SU-DHL-6 (cell line): ENCODE data around the gene OSBPL5.

Experiments used
- H2AFZ ChIP-seq: fragments of 200-600 bp; sonication (generic); 2 replicates; pipeline ENCODE4 v1.6.1; 2014; ENCODE audit warnings: low read depth, mild to moderate bottlenecking, moderate library complexity, mixed read lengths, antibody characterized with exemption, low read length; ENCODE audit not compliant: severe bottlenecking
- H3F3A ChIP-seq: fragments of 200-600 bp; shearing (Covaris generic); 2 replicates; pipeline ENCODE4 v1.6.0; 2016; ENCODE audit warnings: antibody characterized with exemption, mild to moderate bottlenecking; ENCODE audit not compliant: insufficient read depth
- H3K27ac ChIP-seq: fragments of 200-600 bp; sonication (generic); 2 replicates; pipeline ENCODE4 v1.5.1; 2016; ENCODE audit warnings: low read depth, mild to moderate bottlenecking, low read length, moderate library complexity, mixed read lengths
- H3K27me3 ChIP-seq: fragments of 200-600 bp; sonication (generic), shearing (Covaris generic); 2 replicates; pipeline ENCODE4 v1.6.0; 2014; ENCODE audit warnings: mild to moderate bottlenecking, low read length
- H3K36me3 ChIP-seq: fragments of 200-600 bp; sonication (generic); 2 replicates; pipeline ENCODE4 v1.6.1; 2014; ENCODE audit warnings: mild to moderate bottlenecking, low read length, mixed read lengths
- H3K4me2 ChIP-seq: fragments of 300-600, 200-600 bp; shearing (Covaris generic), sonication (generic); 2 replicates; pipeline ENCODE4 v1.6.0; 2014; ENCODE audit warnings: low read length, low read depth, mild to moderate bottlenecking; ENCODE audit not compliant: poor library complexity, severe bottlenecking
- H3K4me3 ChIP-seq: fragments of 200-600 bp; sonication (generic); 2 replicates; pipeline ENCODE4 v1.5.1; 2014; ENCODE audit warnings: antibody characterized with exemption, low read length, mild to moderate bottlenecking, mixed read lengths; ENCODE audit not compliant: insufficient read depth, poor library complexity, severe bottlenecking
- H3K79me2 ChIP-seq: fragments of 200-600 bp; sonication (generic); 2 replicates; pipeline ENCODE4 v1.6.1; 2014; ENCODE audit warnings: mild to moderate bottlenecking, low read length, moderate library complexity; ENCODE audit not compliant: insufficient read depth
- H3K9ac ChIP-seq: fragments of 200-600 bp; sonication (generic); 2 replicates; pipeline ENCODE4 v1.7.0; 2014; ENCODE audit warnings: mild to moderate bottlenecking, low read length
- H3K9me2 ChIP-seq: fragments of 200-600 bp; sonication (generic); replicated peaks from 2 replicates; pipeline ENCODE4 v1.6.1; 2014; ENCODE audit warnings: low read length; ENCODE audit not compliant: insufficient read depth
- H3K9me3 ChIP-seq: fragments of 200-600 bp; sonication (generic); 2 replicates; pipeline ENCODE4 v1.6.1; 2014; ENCODE audit warnings: low read length, mixed read lengths; ENCODE audit not compliant: insufficient read depth
- H4K20me1 ChIP-seq: fragments of 200-600 bp; sonication (generic); 2 replicates; pipeline ENCODE4 v1.6.1; 2014; ENCODE audit warnings: low read depth, mild to moderate bottlenecking, antibody characterized with exemption, low read length, moderate library complexity, mixed read lengths
- EZH2phosphoT487 ChIP-seq: fragments of 200-600 bp; sonication (generic), shearing (Covaris generic); conservative IDR thresholded peaks from 2 replicates; pipeline ENCODE4 v1.6.1; 2018; ENCODE audit warnings: mild to moderate bottlenecking, antibody characterized with exemption, low read length, moderate library complexity, mixed read lengths
- TF ChIP-seq, protein P1 (sequence below): fragments of 200-600 bp; sonication (generic); IDR thresholded peaks from one replicate; pipeline ENCODE4 v1.5.1; 2017; ENCODE audit warnings: antibody characterized with exemption, mild to moderate bottlenecking, low read length, moderate library complexity; ENCODE audit not compliant: insufficient read depth, poor library complexity, severe bottlenecking

Gene OSBPL5

DNA sequence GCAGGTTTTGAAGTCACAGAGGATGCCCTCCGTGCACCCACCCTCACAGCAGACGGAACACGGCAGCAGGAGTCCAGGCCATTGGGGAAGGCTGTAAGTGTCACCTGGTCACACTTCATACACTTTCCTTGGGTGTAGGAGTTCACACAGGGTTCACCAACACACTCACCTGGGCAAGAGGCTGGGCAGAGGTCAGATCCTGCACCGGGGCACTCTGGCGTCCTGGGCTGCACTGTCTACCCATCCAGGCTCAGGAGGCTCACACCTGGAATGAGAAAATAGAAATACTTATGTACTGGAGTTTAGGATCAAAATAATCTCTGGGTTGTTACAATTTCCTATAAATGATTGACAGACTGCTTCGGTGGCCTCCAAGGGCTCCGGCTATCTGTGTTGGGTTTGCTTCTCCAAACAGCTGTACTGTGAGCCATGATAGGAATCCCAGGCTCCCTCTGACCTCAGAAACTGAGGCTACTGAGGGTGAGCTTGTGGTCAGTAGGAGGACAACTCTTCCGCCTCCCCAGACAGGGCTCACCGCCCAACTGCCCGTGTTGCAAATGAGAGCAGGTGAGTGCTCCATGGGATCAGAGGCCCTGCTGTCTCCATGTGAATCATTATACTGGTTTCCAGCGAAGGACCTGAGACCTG lies 87.8 kb downstream of the OSBPL5 start:
- Histone ChIP-seq H3K4me3 (no peak overlapping the region), H3K9me2 (no peaks in the 10 kb centered on the region), H3K79me2 (no peaks in the 10 kb centered on the region), H3F3A (no peaks in the 10 kb centered on the region), H4K20me1 (no peaks in the 10 kb centered on the region), H2AFZ (no peak overlapping the region), H3K27ac (no peak overlapping the region), H3K27me3 (no peaks in the 10 kb centered on the region), H3K36me3 (no peaks in the 10 kb centered on the region), H3K9me3 (no peaks in the 10 kb centered on the region), H3K4me2 (no peak overlapping the region), H3K9ac (no peak overlapping the region)
- TF ChIP-seq EZH2phosphoT487: no peak
- TF ChIP-seq, protein P1, sequence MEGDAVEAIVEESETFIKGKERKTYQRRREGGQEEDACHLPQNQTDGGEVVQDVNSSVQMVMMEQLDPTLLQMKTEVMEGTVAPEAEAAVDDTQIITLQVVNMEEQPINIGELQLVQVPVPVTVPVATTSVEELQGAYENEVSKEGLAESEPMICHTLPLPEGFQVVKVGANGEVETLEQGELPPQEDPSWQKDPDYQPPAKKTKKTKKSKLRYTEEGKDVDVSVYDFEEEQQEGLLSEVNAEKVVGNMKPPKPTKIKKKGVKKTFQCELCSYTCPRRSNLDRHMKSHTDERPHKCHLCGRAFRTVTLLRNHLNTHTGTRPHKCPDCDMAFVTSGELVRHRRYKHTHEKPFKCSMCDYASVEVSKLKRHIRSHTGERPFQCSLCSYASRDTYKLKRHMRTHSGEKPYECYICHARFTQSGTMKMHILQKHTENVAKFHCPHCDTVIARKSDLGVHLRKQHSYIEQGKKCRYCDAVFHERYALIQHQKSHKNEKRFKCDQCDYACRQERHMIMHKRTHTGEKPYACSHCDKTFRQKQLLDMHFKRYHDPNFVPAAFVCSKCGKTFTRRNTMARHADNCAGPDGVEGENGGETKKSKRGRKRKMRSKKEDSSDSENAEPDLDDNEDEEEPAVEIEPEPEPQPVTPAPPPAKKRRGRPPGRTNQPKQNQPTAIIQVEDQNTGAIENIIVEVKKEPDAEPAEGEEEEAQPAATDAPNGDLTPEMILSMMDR: no peak

DNA sequence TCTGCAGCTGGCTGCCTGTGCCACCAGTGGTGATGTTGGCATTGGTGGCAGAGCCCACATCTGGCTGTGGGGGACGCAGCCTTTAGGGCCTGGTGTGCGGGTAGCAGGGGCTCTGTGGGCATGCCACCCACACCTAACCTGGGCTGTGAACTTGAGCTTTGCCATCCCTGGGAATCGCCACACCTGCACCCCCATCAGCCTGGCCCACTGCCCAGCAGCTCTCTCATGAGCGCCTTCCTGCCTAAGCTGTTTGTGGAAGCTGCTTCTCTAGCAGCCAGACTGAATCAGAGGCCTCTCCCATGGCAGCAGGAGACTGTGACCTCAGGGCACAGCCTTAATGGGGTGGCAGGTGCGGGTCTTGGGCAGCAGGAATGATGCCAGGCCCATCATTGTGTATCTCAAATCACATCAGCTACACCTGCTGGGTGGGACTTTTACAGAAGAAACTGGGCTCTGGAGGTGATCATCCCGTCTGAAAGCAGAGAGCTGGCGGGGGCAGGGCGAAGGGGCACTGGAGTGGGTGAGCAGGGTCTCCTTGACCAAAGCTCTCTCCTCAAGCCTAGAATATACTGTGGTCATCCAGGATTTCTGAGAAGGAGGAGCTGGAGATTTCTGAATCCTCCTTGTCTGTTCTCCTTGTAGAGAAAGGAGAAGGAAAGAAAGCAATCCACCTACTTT lies 90.1 kb downstream of the OSBPL5 start:
- Histone ChIP-seq H3K9me2 (no peaks in the 10 kb centered on the region), H3K27me3 (no peaks in the 10 kb centered on the region), H2AFZ (no peak overlapping the region), H4K20me1 (no peaks in the 10 kb centered on the region), H3K36me3 (no peaks in the 10 kb centered on the region), H3K4me2 (no peak overlapping the region), H3K4me3 (no peak overlapping the region), H3F3A (no peaks in the 10 kb centered on the region), H3K27ac (no peak overlapping the region), H3K9ac (no peak overlapping the region), H3K9me3 (no peaks in the 10 kb centered on the region), H3K79me2 (no peaks in the 10 kb centered on the region)
- TF ChIP-seq EZH2phosphoT487: no peak
- TF ChIP-seq, protein P1: no peak

DNA sequence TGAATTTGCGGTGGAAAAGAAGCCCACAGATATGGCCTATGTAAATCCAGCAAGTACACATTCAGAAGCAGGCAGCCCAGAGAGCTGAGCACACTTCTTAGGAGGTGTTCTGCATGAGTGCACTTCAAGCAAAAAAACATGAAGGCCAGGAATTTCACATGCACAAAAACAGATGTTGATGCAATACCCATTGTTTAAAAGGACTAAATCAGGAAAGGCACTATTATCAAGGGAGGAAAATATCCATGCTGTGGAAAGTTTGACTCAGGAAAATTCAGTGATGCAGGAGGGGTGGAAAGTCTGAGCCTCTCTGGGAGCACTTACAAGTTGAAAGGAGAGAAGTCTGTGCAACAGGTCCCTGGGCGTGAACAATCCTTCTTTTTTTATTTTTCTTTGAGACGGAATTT lies 92.1 kb downstream of the OSBPL5 start:
- no peak overlapping the region for H3K4me3 ChIP-seq
- TF ChIP-seq EZH2phosphoT487: no peak
- TF ChIP-seq, protein P1: no peak

More for the DNA sequence above, 92.1 kb downstream of the OSBPL5 start:
- H3K4me2 ChIP-seq: no peak overlapping the region
- no peaks in the 10 kb centered on the region for H3K27me3 ChIP-seq
- no peaks in the 10 kb centered on the region for H3K79me2 ChIP-seq
- H3K9me3 ChIP-seq: no peaks in the 10 kb centered on the region
- H3F3A ChIP-seq: no peaks in the 10 kb centered on the region
- no peak overlapping the region for H3K9ac ChIP-seq
- no peak overlapping the region for H2AFZ ChIP-seq
- H3K9me2 ChIP-seq: no peaks in the 10 kb centered on the region
- no peaks in the 10 kb centered on the region for H4K20me1 ChIP-seq
- H3K36me3 ChIP-seq: no peaks in the 10 kb centered on the region
- H3K27ac ChIP-seq: no peak overlapping the region
